Measurements from ENCODE around the gene UVSSA.
"Not testable (repeated sequence)": the region's sequence is repeated elsewhere in the genome, so short reads cannot be mapped to it uniquely, and the experiment has no call there.

The UVSSA gene

DNA sequence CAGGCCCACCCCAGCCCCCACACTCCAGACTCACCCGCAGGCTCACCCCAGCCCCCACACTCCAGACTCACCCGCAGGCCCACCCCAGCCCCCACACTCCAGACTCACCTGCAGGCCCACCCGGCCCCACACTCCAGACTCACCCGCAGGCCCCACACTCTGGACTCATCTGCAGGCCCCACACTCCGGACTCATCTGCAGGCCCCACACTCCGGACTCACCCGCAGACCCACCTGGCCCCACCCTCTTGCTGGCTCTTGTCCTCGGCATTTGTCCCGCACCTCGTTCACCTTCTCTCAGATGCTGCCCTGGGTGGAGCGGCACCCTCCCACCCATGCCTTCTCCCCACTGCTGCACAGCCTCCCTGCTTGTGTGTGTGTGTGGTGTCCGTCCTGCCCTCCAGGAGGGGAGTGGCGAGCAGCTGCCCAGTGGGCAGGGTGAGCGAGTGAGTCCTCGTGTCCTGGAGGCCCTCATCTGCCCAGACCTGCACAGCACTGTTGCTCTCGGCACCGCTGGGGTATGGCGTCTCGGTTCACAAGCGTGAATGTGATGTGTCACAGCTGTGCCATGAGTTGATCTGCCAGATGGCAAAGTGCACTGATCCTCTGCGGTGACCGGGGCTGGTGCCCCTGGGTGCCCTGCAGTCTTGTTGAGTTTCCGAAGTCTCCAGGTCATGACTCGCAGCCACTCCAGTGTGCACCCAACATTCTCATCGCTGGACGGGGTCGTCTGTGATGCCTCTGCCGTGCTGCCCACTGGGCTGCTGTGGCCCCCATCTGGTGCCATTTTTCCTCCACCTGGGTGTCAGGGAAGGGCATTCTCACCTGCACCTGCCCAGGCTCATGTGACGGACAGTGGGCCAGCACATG is 29.6 kb upstream of the UVSSA start:
- no peak for DNase-seq

DNA sequence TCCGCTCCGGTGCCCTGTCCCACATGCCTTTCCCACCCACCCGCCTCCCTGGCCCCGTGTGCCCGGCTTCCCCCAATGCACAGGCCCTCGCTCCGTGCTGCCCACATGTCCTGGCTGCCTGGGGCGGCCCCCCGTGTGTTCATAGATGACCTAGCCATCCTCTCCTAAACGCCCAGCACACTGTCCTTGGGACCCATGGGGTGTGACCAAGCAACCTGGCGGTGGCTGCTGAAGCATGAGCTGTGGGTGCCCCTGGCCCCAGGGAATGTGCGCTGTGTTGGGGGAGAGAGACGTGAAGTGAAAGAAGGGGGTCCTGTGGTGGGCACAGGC is 29.0 kb upstream of the UVSSA start:
- DNase-seq = no peak

DNA sequence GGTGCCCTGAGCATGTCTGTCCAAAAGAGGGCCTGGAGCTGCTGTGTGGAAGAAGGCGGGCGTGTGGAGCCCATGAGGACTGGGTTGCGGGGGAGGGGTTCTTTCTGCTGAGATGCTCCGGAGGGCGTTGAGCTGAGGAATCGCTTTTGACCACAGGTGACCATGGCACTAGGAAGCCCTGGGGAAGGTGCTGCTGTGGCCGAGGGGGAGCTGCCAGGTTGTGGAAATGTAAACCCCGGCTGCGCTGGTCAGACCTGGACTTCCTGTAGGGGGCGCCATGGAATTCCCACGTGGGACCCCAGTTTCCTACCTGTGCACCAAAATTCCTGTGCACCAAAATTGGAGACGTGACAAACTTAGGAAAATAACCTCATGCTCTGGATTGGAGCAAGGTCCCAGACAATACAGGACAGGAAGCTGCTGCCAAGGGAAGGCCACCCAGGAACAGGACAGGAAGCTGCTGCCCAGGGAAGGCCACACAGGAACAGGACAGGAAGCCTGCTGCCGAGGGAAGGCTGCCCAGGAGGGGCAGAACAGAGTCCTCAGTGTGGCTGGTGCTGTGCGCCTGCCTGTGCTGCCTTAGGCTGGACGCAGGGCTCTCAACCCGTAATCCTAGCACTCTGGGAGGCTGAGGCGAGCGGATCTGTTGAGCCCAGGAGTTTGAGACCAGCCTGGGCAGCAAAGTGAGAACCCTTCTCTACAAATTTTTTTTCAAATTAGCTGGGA is 28.4 kb upstream of the UVSSA start:
- no peak for DNase-seq

DNA sequence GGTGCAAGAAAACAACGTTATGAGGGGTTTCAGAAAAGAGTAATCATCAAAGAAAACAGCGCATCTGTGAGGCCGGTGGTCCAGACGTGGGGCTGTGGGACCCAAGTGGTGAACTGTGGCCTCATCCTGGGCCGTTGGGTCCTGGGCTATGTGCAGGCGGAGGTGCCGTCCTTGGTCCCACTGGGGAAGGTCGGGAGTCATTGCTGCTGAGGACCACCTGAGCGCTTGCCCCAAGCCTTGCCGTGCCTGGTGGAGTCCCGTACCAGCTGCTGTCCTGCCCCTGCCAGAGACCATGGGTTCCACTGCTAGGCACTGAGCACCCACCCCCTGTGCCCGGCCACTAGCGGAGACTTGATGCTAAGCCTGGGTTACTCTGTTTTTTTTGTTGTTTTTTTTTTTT is 25.5 kb upstream of the UVSSA start:
- no peak for DNase-seq

GRCh38 chr4:1321946-1322650 is 24.9 kb upstream of the UVSSA start:
- no peak for DNase-seq

GRCh38 chr4:1323280-1323634 is 23.8 kb upstream of the UVSSA start:
- no peak for DNase-seq

DNA sequence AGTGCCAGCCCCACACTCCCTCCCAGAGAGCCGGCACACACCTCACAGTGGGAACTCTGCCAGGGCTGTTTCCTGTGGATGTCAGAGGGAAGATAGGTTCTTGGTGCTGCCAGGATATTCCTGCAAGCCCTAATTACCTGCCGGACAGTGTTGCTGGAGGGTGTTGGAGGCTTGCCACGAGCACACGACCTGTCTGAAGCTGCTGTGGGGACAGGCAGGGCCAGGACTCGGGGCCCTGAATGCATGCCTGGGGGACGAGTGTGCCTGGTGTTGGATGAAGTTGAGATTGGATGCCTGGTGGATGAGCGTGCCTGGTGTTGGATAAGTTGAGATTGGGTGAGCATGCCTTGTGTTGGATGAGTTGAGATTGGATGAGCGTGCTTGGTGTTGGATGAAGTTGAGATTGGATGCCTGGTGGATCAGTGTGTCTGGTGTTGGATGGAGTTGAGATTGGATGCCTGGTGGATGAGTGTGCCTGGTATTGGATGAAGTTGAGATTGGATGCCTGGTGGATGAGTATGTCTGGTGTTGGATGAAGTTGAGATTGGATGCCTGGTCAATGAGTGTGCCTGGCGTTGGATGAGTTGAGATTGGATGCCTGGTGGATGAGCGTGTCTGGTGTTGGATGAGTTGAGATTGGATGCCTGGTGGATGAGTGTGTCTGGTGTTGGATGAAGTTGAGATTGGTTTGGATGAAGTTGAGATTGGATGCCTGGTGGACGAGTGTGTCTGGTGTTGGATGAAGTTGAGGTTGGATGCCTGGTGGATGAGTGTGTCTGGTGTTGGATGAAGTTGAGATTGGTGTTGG is 23.2 kb upstream of the UVSSA start:
- DNase-seq = peak; percentile 63

DNA sequence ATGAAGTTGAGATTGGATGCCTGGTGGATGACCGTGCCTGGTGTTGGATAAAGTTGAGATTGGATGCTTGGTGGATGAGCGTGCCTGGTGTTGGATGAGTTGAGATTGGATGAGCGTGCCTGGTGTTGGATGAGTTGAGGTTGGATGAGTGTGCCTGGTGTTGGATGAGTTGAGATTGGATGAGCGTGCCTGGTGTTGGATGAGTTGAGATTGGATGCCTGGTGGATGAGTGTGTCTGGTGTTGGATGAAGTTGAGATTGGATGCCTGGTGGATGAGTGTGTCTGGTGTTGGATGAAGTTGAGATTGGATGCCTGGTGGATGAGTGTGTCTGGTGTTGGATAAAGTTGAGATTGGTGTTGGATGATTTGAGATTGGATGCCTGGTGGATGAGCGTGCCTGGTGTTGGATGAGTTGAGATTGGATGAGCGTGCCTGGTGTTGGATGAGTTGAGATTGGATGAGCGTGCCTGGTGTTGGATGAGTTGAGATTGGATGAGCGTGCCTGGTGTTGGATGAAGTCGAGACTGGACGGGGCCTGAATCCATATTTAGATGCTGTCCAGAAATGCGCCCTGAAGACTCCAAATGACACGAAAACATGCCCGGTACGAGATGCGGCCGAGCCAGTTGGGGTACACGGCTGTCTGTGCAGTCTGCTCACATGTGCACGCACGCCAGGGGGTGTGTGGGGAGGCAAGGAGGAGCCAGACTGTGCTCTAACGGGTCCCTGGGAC is 22.4 kb upstream of the UVSSA start:
- DNase-seq = not testable (repeated sequence)

DNA sequence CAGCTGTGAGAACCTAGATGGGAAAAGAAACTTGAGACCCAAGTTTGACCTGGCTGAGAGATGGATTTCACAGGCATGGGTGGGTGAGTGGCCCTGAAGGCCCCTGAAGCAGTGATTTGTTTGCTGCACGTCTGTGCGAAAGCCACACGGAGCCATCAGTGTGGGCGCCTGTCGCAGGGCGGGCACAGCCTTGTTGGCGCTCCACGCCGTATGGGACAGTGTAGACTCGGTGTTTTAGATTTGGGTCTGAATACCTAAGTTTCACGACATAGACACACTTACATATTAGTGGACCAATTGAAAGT is 21.9 kb upstream of the UVSSA start:
- no peak for DNase-seq

GRCh38 chr4:1325681-1326635 is 21.1 kb upstream of the UVSSA start:
- no peak for DNase-seq

- no peak for DNase-seq
These were observed 20.1 kb upstream of the UVSSA start for GRCh38 chr4:1326751-1327525.

DNA sequence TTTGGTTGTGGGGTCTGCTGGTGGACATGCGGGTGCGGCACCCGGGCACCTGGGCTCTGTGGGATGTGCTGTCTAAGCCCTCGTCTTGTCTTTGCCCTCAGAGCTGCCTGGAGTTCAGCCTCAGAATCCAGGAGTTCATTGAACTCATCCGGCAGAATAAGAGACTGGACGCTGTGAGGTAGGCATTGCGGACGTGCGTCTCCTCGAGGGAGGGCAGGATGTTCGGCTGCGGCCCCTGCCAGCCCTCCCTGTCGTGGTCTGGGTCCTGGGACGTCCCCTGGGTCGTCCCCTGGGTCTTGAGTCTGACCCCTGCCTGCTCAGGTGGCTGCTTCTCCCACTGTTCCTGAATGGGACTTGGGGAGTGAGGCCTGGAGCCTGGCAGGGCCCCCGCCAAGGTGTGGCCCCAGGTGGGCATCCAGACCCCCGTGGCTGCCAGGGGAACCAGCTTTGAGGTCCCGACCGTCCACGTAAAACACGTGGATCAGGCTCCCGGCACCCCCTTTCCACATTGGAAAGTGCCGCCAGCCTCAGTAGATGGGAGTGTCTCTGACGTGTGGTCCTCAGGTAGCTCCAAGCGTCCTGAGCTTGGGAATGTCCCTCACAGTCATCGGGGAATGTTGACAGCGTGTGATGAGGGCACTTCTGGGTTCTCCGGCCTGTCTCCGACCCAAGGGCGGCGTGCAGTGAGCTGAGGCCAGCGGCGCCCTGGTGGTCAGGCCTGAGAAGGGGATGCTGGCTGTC is 19.3 kb upstream of the UVSSA start:
- DNase-seq = no peak

DNA sequence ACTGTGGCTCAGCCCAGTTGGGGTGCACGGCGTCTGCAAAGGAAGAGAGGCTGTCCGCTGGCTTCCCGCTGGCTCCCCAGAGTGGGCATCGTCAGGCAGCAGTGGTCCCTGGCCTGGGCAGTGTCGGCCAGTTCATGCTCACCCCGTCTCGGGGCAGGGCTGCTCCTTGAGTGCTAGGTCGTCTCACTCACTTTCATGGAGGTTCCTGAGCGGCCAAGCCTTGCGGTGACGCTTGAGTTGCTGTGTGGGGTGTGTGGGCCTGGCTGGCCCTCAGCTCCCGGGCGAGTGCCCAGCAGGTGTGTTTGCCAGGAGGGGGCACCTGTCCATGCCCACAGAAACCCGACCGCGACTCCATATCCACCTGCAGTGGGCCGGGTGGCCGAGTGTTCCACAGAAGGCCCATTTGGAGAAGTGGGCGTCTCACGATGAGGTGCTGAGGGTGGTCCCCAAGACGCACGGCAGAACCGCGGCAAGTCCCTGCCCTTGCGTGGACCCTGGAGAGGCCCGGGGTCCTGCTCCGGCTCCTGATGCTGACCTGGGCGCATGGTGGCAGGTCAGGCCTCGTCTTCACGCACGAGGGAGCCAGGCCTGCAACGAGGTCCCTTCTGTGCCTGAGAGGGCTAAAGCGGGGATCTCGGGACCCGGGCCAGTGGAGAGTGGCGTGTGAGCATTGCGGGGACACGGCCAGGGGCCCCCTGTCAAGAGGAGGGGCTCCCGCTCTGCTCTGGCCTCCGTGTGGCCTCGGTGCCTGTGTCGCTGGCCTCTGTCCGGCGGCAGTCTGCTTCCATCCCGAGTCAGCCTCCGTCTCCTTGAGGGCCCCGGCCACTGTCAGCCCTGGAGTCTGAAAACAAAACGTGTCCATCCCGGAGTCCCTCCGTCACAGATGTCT is 18.5 kb upstream of the UVSSA start:
- DNase-seq = no peak

GRCh38 chr4:1329408-1330371 is 17.3 kb upstream of the UVSSA start:
- DNase-seq = no peak

DNA sequence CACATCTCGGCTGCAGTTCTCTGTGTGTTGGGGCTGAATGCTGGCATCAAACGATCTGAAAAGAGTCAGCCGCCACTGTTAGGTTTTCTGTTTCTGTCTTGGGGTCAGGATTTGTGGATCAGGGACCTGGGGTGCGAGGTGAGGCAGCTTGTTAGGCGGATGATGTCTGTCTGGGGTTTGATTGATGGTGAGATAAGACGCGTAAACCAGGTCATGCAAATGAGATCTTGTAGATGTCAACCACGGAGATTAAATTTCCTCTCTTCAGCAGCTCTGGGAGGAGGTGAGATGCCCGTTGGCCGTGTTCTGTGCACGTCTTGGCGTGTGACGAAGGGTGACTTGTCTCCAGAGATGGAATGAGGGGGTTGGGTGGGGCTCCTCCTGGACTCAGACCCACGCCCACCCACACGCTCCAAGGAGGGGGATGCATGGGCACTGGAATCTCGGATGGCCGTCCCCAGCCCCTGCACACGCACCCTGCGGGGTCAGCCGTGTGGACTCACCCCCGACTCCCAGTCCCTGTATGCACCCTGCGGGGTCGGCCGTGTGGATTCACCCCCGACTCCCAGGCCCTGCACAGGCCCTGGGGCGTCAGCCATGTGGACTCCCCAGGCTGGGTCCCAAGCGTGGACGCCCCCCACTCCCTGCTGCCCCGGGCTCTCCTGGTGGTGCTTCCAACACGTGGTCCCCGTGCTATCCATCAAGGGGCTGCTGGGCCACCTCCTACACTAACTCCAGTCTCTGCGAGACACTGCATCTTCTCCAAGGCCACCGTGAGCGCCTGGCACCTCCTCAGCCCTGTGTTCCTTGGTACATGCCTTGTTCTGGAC is 16.0 kb upstream of the UVSSA start:
- DNase-seq = no peak

DNA sequence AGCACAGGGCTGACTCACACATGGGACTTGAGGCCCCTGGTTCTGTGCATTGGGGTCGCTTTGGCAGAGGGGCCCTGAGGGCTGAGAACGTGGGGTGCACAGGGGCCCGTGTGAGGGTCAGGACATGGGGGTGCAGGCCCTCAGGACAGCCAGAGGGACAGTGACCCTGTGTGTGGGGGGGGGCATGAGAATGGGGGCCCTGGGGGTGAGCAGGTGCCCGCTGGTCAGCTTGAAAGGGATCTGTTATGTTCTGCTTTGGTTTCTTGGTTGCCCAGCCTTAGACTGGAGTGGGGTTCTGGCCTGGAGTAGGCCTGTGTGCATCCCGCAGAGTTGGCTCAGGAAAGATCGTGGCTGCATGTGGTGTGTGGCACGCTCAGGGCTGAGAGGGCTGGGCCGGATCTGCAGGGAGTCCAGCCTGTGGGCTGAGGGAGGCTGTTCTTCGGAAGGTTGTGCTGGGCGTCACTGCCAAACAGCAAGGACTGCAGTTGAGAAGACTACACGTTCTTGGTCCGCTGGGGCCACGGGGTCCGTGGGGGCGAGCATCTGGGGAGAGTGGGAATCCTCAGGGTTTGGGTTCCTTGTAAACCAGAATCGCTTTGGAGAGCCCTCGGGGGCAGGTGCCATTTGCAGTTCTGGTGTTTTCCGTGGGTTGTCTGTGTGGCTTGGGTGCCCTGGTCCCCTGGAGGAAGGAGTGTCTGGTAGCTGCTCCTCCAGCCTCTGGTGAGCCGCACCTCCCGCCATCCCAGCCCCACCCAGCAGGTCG is 15.2 kb upstream of the UVSSA start:
- DNase-seq = no peak

Measured in 8988T (cell line).